ENCODE data around the gene CEP83. TPM values are rescaled to one million over a fixed set of nuclear protein-coding genes. Genes with fewer than 3 reads are reported as not detected.
"Not testable (repeated sequence)": the region's sequence is repeated elsewhere in the genome, so short reads cannot be mapped to it uniquely, and the experiment has no call there.

Gene CEP83
- 18.8 TPM for polyA plus RNA-seq (2012; ENCODE audit: insufficient read depth, insufficient read length)

- DNase-seq (ENCODE audit: low read depth, low spot score): peak; percentile 87
- H3K4me3 ChIP-seq (ENCODE audit: low read length): peak within 1 kb of the TSS; percentile 92
These were observed at the start of gene CEP83 for GRCh38 chr12:94459728-94460615. CEP83 (minus strand) TSS chr12:94459867; CDS start chr12:94412490, 47,377 bp downstream.

- no peak overlapping the region for H3K4me3 ChIP-seq (ENCODE audit: low read length)
- DNase-seq (ENCODE audit: low read depth, low spot score): peak; percentile 33
These were observed 49.6 kb upstream of the CEP83 start for GRCh38 chr12:94509317-94509716.

DNA sequence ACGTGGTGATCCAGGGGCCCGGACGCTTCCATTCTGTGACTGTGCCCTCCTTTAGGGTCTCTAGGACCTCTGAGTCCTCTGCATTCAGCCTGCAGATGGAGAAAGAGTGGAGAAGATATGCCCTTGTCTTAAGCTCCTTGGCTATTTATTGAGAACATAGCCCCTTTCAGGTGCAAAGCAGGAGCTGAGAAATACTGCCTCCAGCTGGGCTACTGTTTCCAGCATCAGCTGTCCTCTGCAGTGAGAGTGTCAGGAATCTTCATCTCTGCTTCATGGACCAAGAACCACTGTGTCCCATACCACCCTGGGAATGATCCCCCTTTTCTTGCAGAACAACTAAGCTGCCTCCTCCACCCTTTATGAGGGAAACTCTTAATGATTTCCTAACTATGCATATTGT is 47.8 kb upstream of the CEP83 start:
- H3K4me3 ChIP-seq (ENCODE audit: low read length): no peak overlapping the region
- DNase-seq (ENCODE audit: low read depth, low spot score): no peak

DNA sequence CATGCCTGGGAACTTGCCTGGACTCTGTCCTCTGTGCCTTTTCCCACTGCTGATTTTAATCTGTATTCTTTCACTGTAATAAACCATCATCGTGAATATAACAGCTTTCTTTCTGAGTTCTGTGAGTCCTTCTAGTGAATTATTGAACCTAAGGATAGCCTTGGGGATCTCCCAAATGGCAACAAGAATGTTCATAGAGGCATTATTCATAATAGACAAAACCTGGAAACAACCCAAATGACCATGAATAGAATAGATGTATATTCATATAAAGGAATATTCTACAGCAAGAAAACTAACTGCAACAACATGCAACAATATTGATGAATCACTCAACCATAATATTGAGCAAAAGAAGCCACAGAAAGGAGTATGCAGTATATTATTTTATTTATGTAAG is 44.7 kb upstream of the CEP83 start:
- DNase-seq (ENCODE audit: low read depth, low spot score): no peak
- no peak overlapping the region for H3K4me3 ChIP-seq (ENCODE audit: low read length)

DNA sequence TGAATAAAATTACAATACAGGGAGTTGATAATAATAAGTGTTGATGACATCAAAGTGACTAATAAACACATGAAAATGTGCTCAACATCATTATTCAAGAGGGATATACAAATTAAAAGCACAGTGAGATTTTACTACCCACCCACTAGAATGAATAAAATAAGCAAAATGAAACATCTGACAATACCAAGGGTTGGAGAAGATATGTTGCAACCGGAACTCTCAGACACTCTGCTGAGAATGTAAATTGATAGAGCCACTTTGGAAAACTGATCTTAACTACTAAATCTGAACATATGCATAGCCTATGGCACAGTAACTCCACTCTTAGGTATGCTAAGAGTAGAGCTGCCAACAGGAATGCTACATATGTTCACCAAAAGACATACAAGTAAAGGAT is 44.0 kb upstream of the CEP83 start:
- no peak overlapping the region for H3K4me3 ChIP-seq (ENCODE audit: low read length)
- no peak for DNase-seq (ENCODE audit: low read depth, low spot score)

GRCh38 chr12:94500831-94501567 is 41.3 kb upstream of the CEP83 start:
- no peak overlapping the region for H3K4me3 ChIP-seq (ENCODE audit: low read length)
- DNase-seq (ENCODE audit: low read depth, low spot score): no peak

DNA sequence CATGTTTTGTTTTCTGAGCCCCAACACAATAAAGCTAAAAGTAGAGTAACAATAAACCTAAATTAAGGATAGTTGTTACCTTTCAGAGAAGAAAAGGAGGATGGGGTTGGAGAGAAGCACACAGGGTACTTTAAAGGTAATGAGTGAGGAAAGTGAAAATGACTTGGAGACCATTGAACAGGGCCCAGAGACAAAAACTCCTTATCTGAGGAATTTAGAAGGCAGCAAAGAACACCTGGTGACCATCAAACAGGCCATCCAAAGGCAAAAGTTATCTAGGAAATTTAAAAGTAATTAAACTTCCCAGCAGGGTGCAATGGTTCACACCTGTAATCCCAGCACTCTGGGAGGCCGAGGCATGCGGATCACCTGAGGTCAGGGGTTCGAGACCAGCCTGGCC is 39.0 kb upstream of the CEP83 start:
- H3K4me3 ChIP-seq (ENCODE audit: low read length): no peak overlapping the region
- no peak for DNase-seq (ENCODE audit: low read depth, low spot score)

GRCh38 chr12:94498073-94498472 is 38.4 kb upstream of the CEP83 start:
- peak; percentile 17 for DNase-seq (ENCODE audit: low read depth, low spot score)
- H3K4me3 ChIP-seq (ENCODE audit: low read length): no peak overlapping the region

- no peak overlapping the region for H3K4me3 ChIP-seq (ENCODE audit: low read length)
- DNase-seq (ENCODE audit: low read depth, low spot score): no peak
These were observed 35.9 kb upstream of the CEP83 start for GRCh38 chr12:94495445-94496115.

GRCh38 chr12:94491489-94491888 is 31.8 kb upstream of the CEP83 start:
- DNase-seq (ENCODE audit: low read depth, low spot score): no peak
- no peak overlapping the region for H3K4me3 ChIP-seq (ENCODE audit: low read length)

DNA sequence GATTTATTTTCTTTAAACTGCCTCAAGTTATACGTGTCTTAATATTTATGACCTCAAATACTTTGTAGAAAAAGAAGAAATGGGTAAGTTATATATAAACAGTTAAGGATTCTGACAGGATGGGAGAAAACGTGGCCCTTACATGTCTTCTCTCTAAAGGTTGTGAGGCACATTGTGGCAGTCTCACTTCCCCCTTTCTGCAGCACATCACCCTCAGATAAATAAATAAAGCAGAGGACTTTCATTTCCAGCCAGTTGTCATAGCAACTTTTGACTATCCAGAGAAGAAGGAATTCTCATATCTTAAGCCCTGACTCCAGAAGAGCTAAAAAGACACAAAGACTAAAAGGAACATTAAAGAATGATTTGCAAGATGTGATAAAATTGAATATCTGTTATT is 28.8 kb upstream of the CEP83 start:
- H3K4me3 ChIP-seq (ENCODE audit: low read length): no peak overlapping the region
- no peak for DNase-seq (ENCODE audit: low read depth, low spot score)

DNA sequence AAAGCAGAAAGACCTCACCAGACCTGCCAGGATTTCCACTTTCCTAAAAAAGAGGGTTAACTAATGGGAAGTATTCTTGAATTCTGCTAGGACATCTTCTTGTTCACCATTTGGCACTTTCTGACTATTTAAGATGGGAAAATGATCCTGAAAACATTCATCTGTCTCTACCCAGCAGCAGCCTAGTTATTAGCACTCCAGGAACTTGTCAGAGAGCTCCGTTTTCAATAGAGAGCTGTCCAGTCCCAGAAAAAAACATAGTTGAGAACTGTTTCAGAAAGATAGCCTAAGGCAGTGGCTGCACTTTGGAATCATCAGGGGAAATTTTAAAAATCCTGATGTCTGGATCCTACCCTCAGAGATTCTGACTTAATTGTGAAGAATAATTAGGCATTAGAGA is 22.1 kb upstream of the CEP83 start:
- no peak for DNase-seq (ENCODE audit: low read depth, low spot score)
- no peak overlapping the region for H3K4me3 ChIP-seq (ENCODE audit: low read length)

DNA sequence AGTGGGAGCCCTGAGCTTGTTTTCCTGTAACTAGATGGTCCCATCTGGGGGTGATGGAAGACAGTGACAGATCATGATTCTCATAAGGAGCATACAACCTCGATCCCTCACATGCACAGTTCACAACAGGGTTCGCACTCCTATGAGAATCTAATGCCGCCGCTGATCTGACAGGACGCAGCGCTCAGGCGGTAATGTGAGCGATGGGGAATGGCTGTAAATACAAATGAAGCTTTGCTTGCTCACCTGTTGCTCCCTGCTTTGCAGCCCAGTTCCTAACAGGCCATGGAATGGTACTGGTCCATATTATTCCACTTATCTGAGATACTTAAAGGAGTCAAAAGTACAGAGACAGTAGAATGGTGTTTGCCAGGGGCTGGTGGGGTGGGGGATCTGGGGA is 9.9 kb upstream of the CEP83 start:
- no peak overlapping the region for H3K4me3 ChIP-seq (ENCODE audit: low read length)
- DNase-seq (ENCODE audit: low read depth, low spot score): no peak

GRCh38 chr12:94460616-94460959 is 921 bp upstream of the CEP83 start:
- DNase-seq (ENCODE audit: low read depth, low spot score): no peak
- peak overlapping the region; percentile 92 for H3K4me3 ChIP-seq (ENCODE audit: low read length)

DNA sequence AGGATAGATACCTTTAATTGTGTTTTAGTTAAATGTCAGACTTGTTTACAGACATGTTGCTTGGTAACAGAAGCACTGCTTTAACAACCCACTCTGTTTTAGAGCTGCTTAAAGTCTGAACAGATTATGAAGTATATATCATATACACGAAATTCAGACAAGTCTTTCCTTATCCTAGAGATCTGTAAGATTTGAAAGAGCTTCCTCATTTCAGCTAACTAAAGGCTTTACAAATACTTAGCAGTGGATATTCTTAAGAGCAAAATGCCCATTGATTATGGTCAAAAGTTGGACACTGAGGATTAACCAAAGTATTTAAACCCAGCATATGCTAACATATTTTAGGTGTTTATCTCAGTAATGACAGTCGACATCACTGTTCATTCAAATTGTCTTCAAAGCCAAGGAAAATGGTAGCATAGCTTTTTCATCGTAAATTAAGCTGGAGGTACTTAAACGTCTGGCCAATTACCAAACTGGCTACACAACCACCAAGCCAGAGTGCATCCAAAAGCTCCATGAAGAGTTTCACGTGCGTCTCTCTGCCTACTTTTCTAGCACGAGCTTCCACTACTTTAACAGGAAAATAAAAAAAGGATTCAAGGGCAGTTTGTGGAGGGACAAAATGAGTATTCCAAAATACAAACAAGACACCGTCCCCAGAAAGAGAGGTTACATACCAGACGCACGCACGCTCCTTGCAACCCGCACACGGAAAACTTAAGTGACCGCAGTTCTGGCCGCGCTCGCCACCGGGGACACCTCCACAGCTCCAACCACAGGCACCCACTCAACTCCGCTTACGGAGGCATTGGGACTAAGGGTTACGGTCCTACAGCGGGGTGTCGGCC is 565 bp downstream of the CEP83 start:
- peak; percentile 18 for DNase-seq (ENCODE audit: low read depth, low spot score)
- H3K4me3 ChIP-seq (ENCODE audit: low read length): peak overlapping the region; percentile 92

GRCh38 chr12:94457311-94457710 is 2.4 kb downstream of the CEP83 start:
- H3K4me3 ChIP-seq (ENCODE audit: low read length): no peak overlapping the region
- DNase-seq (ENCODE audit: low read depth, low spot score): no peak

DNA sequence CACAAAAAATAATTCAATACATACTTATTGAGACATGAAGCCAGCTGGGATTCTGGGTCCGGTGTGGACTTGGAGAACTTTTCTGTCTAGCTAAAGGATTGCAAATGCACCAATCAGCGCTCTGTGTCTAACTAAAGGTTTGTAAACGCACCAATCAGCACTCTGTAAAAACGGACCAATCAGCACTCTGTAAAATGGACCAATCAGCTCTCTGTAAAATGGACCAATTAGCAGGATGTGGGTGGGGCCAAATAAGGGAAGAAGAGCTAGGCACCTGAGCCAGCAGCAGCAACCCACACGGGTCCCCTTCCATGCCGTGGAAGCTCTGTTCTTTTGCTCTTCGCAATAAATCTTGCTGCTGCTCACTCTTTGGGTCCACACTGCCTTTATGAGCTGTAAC is 5.3 kb downstream of the CEP83 start:
- not testable (repeated sequence) for DNase-seq (ENCODE audit: low read depth, low spot score); H3K4me3 ChIP-seq (ENCODE audit: low read length)

- DNase-seq (ENCODE audit: low read depth, low spot score): no peak
- no peak overlapping the region for H3K4me3 ChIP-seq (ENCODE audit: low read length)
These were observed 14.0 kb downstream of the CEP83 start for GRCh38 chr12:94445662-94446061.

- DNase-seq (ENCODE audit: low read depth, low spot score): no peak
- no peak overlapping the region for H3K4me3 ChIP-seq (ENCODE audit: low read length)
These were observed 22.4 kb downstream of the CEP83 start for GRCh38 chr12:94437303-94437702.
